Activated effector memory CD4-positive, alpha-beta T cell treated with Interleukin-2 at 50 U/mL for 16 hours (primary cell): ENCODE data around the gene EIF3F.
"Not testable (repeated sequence)": the region's sequence is repeated elsewhere in the genome, so short reads cannot be mapped to it uniquely, and the experiment has no call there.

Experiments
- DNase-seq: peaks from one replicate; pipeline ENCODE4 v3.0.0-alpha.2; 2020

EIF3F gene, protein sequence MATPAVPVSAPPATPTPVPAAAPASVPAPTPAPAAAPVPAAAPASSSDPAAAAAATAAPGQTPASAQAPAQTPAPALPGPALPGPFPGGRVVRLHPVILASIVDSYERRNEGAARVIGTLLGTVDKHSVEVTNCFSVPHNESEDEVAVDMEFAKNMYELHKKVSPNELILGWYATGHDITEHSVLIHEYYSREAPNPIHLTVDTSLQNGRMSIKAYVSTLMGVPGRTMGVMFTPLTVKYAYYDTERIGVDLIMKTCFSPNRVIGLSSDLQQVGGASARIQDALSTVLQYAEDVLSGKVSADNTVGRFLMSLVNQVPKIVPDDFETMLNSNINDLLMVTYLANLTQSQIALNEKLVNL

DNA sequence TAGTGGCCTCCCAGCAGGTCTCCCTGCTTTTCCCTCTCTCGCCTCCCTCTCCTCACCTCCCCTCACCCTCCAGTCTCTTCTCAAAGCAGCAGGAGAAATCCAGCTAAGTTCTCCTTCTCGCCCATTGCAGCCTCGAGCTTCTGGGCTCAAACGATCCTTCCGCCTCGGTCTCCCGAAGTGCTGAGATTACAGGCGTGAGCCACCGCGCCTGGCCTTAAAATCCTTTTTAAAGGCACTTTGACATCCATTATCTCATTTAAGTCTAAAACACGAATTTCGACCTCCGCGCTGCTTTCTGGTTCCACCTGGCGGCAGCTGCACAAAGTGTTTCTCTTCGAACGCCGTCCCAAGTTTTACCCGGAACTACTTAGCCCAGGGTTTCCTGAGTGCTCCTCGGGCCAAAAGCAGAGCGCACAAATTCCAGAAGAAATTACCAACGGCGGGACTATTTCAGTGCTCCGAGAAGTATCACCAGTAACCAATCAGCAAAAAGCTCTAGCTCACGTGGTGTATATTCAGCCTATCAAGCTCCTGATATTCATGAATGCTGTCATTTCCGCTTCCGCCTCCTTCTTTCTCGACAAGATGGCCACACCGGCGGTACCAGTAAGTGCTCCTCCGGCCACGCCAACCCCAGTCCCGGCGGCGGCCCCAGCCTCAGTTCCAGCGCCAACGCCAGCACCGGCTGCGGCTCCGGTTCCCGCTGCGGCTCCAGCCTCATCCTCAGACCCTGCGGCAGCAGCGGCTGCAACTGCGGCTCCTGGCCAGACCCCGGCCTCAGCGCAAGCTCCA lies at the start of gene EIF3F:
EIF3F (plus strand) TSS at position 570 of the 792 bp plus-strand sequence; CDS start at position 586, 16 bp downstream.
- DNase-seq: peak; percentile 85

DNA sequence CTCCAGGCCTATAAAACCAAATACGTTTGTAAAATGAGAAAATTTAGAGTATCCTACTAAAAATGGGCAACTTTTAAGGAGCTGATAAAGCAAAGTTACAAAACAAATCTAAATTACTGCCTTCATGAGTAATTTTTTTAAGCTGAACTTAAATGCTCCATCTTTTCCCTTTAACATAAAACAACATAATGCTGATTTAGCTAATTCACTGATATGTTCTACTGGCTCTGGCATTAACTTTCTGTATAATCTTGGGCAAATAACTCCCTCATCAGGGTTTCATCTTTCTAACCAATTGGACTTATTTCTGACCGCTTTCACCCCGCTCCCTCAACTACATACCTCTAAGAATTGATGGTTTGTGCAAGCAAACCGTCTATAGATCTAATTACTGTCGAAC lies 46.0 kb upstream of the EIF3F start:
- no peak for DNase-seq

DNA sequence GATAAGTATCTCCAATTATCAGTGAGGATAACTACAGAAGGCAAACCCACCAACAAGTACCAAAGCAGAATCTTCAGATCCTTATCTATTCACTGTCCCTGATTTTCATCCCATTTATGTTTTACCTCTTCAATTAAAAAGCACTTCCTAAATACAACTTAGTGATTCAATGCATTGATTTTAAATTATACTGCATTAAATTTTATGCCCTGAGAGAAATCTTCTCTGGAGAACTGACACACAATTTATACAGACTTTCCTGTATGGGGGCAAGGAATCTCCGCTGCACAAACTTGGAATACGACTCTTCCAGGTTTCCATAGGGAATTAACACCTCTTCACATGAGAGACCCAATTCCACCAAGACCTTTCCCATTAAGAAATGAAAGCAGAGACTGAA lies 45.5 kb upstream of the EIF3F start, which contains the start of gene OR10A3:
OR10A3 (minus strand) TSS at position 101 of the 400 bp plus-strand sequence. CDS start 2,188 bp downstream, outside the sequence.
- DNase-seq: no peak

DNA sequence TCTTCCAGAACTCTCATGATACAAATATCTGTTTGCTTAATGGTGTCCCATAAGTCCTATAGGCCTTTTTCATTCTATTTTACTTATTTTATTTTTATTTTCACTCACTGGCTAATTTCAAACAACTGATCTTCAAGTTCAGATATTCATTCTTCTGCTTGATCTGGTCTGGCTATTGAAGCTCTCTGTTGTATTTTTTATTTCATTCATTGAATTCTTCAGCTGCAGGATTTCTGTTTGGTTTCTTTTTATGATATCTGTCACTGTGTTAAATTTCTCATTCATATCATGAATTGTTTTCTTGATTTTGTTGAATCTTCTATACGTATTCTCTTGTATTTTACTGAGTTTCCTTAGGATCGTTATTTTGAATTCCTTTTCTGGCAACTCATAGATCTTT lies 43.0 kb upstream of the EIF3F start:
- DNase-seq: no peak

GRCh38 chr11:7949934-7950333 lies 37.2 kb upstream of the EIF3F start:
- DNase-seq: no peak

- DNase-seq: no peak
These were observed 31.9 kb upstream of the EIF3F start for GRCh38 chr11:7955191-7955590.

DNA sequence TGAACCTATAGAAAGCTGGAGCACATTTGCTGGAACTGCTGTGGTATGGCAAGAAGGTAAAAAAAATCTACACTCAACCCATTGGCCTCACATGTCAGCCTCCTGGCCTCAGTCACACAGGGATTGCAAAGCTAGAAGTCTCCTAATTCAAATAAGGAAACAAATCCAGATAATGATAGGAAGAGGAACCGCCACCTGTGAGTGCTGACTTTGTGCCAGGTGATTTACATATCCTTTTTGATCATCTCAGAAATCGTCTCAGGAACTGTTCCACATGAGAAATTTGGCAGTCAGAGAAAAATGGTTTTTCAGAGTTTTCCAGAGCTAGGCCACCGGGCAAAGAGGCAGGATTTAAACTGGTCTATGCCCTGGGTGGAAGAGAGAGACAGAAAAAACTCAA lies 22.9 kb upstream of the EIF3F start:
- DNase-seq: no peak

DNA sequence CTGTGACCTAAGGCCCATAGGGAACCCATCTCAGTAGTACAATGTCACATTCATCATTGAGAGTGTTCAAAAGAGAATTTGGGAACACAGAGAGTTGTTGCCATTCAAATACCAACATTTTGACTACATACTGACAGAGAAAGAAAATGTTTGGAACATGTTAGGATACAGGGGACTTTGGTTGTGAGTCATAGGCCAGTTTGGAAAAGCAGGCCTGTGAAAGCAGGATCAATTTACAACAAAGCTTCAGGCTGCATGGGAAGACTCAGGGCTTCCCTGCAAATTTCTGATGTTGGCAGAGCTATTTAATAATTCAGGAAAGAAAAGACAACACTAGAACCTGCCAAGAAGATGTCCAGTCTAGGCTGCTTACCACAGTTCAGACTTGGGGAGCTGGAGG lies 22.3 kb upstream of the EIF3F start:
- no peak for DNase-seq

DNA sequence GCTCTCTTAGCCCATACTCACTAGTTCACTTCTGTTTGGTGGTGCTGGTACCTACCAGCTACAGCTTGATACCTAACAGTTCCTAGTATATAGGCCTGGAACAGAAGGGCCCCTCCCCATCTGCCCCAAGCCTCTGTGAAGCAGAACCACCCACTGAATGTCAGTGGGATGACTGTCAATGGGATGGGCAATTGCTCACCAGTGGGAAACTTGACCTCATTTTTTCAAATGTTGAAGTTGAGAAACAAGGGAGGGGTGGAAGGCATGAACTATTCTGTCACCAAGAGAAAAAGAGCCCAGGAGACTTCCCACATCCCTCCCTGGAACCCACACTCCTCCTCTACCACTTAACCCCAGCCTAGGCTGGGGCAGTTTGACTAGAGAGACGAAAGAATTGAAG lies 21.8 kb upstream of the EIF3F start, which contains the start of gene NLRP10:
NLRP10 (minus strand) TSS at position 62 of the 400 bp plus-strand sequence. CDS start 1,952 bp downstream, outside the sequence.
- no peak for DNase-seq

GRCh38 chr11:7967097-7967496 lies 20.0 kb upstream of the EIF3F start:
- no peak for DNase-seq

- DNase-seq: no peak
These were observed 19.3 kb upstream of the EIF3F start for GRCh38 chr11:7967826-7968225.

DNA sequence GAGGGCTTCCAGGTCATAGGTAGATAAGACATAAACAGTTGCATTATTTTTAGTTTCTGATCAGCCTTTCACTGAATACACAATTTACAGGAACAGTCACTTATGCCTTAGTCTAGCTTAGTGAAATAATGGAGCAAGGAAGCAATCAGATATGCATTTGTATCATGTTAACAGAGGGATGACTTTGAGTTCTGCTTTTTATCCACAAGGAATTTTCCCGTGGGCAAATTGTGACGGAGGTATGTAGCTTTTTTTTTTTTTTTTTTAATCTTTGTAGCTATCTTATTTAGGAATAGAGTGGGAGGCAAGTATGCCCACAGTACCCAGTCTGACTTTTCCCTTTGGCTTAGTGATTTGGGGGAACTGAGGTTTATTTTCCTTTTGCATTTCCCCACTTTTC lies 18.5 kb upstream of the EIF3F start:
- no peak for DNase-seq

- DNase-seq: no peak
These were observed 17.1 kb upstream of the EIF3F start for GRCh38 chr11:7969756-7970646.

- no peak for DNase-seq
These were observed 15.3 kb upstream of the EIF3F start for GRCh38 chr11:7971846-7972245.

DNA sequence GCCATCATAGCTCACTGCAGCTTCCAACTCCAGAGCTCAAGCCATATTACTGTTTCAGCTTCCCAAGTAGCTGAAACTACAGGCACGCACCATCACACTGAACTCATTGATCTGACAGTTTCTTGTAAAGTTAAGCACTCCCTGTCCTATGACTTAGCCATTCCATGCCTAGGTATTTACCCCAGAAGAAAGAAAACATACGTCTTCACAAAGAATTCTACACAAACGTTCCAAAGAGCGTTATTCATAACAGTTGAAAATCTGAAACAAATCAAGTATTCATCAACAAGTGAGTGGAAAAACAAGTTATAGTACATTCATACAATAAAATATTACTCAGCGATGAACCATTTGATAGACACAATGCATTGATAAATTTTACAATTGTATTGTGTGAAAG lies 14.1 kb upstream of the EIF3F start:
- DNase-seq: no peak

DNA sequence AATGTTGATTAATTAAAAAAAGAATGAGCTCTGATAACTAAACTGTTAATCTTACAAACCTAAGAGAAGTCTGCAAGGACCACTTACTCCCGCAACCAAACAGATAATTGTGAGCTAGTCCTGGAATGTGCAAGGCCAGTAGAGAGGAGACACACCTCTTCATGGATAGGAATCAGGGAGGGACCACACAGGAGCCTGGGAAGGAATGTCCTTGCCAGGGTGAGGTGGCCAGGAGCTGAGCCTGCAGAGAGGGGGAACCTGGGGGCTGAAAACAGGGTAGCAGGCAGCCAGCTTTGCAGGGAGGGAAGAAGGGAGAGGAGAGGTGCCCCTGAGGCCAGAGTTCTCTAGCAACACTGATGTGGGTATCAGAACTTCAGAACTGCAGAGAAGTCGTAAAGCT lies 12.5 kb upstream of the EIF3F start:
- no peak for DNase-seq

DNA sequence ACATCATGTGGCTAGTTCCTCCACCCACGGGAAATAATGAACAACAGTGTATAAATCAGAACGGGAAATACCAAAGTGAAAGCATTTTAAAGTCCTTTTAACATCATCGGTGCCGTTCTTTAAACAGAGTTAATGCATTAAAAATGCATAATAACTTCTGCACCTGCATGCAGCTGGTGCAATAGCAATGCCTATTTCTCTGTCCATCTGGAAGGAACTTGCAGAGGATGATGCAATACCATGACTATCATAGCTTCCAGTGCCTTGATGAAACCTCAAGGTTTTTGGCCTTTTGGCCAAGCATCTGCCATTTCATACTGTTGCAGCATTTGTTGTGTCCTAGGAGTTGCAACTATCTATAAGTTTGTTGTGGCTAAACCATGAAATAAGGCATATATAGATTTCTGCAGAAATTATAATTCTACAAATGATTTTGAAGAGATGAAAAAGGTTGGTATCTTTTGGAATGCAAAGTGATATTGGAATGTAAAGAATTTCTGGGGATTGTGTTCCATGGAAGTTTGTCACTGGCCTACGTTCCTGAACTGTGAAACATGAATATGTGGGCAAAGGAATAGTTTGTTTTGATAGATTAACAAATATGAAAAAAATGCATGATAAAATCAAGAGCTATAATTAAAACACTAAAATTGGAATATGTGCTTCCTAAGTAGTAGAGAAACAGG lies 9.8 kb upstream of the EIF3F start:
- DNase-seq: no peak

DNA sequence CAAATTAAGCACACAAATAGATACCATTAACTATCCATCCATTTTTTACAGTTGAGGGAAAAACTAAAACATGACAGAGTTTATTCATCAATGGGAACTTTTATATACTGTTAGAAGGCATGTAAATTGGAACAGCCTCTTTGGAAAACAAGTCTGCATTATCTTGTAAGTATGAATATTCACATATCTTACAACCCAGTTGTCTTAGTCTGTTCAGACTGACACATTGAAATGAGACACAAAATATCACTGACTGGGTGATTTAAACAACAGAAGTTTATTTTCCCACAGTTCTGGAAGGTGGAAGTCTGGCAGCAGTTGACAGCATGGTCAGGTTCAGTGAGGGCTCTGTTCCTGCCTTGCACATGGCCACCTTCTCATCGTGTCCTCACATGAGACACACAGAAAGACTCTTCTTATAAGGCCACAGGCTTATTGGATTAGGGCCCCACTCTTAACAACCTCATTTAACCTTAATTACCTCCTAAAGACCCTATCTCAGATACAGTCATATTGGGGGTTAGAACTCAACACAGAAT lies 5.4 kb upstream of the EIF3F start:
- no peak for DNase-seq

GRCh38 chr11:7982582-7983119 lies 4.5 kb upstream of the EIF3F start:
- no peak for DNase-seq

DNA sequence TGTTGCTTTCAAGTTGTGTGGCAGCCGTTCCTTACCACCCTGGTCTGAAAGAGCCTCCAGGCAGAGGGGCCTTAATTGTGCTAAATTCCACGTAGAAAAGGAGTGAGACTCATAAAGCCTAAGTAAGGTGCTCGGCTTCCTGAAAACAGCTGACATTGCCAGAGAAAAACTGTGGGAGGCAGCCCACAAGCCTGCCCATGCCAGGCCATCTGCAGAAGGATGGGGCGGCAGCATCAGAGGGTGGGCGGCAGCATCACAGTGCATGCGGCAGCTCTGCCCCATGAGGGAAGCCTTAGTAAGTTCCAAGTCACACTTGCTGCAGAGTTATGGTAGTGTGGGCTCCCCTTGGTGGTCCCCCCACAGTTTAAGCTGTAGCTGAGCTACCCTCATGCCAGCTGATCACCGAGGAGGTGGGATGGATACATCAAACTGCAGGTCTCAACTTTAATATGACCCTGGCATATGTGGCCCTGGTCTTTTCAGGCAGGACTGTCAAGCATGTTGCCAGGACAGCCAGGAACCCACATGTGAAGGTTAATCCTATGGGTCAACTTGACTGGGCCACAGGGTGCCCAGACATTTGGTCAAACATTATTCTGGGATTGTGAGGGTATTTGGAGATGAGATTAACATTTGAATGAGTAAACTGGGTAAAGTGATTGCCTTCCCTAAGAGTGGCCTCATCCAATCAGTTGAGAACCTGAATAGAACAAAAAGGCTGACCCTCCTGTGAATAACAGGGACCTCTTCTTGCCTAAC lies 3.1 kb upstream of the EIF3F start:
- DNase-seq: no peak

GRCh38 chr11:7987560-7987883 lies 385 bp downstream of the EIF3F start:
- not testable (repeated sequence) for DNase-seq
